RKO (cell line): ENCODE data around the gene MYCBPAP.

Source experiments
- DNase-seq: peaks from one replicate; pipeline ENCODE4 v3.0.0-alpha.2; 2016; ENCODE audit warnings: low spot score

The MYCBPAP gene

GRCh38 chr17:50576864-50577263 lies 68.6 kb downstream of the MYCBPAP start:
- no peak for DNase-seq

GRCh38 chr17:50577451-50577954 lies 69.3 kb downstream of the MYCBPAP start:
- DNase-seq: no peak

GRCh38 chr17:50578173-50578572 lies 69.9 kb downstream of the MYCBPAP start:
- no peak for DNase-seq

GRCh38 chr17:50579399-50579798 lies 71.2 kb downstream of the MYCBPAP start:
- no peak for DNase-seq

GRCh38 chr17:50580646-50581045 lies 72.4 kb downstream of the MYCBPAP start:
- DNase-seq: no peak
